Cardiac fibroblast (primary cell): Measurements from ENCODE around the gene CCDC149.

Experiments used
- DNase-seq, 2 donors: peaks; one replicate each; pipeline versions ENCODE4 v3.0.0 to v3.0.0-alpha.2; 2010; ENCODE audit warnings: low read depth in 2 of 2
- H3K4me3 ChIP-seq, 2 donors: replicated peaks in 1 of 2; 1 replicate in 1 of 2; 2 replicates in 1 of 2; pipeline ENCODE4 v1.5.1; 2011; ENCODE audit warnings: low read depth in 2 of 2, low read length in 2 of 2, mild to moderate bottlenecking in 2 of 2, moderate library complexity in 1 of 2
- TF ChIP-seq, protein P1 (sequence below): IDR thresholded peaks from one replicate; pipeline ENCODE4 v1.5.1; 2011; ENCODE audit warnings: low read depth, mild to moderate bottlenecking, low read length, inconsistent platforms

The CCDC149 gene

DNA sequence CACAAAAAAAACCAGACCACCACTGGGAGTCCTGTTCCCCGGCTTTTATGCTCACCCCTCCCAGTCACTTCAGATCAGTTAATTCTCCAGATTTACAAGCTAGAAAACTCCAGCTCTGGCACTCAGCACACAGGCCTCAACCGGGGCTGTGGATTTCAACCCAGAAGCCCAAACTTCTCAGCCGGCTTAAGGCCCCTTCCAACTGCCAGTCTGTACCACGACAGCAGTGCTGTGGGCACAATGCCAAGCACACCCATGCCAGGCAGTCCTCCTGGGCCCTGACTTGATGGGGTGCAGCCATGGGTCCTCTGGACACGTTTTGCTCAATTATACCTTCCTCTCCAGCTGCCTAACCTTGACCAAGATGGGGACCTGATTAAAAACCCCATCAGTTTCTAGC lies 105.2 kb downstream of the CCDC149 start:
- H3K4me3 ChIP-seq = no peak overlapping the region
- TF ChIP-seq, protein P1, sequence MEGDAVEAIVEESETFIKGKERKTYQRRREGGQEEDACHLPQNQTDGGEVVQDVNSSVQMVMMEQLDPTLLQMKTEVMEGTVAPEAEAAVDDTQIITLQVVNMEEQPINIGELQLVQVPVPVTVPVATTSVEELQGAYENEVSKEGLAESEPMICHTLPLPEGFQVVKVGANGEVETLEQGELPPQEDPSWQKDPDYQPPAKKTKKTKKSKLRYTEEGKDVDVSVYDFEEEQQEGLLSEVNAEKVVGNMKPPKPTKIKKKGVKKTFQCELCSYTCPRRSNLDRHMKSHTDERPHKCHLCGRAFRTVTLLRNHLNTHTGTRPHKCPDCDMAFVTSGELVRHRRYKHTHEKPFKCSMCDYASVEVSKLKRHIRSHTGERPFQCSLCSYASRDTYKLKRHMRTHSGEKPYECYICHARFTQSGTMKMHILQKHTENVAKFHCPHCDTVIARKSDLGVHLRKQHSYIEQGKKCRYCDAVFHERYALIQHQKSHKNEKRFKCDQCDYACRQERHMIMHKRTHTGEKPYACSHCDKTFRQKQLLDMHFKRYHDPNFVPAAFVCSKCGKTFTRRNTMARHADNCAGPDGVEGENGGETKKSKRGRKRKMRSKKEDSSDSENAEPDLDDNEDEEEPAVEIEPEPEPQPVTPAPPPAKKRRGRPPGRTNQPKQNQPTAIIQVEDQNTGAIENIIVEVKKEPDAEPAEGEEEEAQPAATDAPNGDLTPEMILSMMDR = no peak
- DNase-seq = no peak

DNA sequence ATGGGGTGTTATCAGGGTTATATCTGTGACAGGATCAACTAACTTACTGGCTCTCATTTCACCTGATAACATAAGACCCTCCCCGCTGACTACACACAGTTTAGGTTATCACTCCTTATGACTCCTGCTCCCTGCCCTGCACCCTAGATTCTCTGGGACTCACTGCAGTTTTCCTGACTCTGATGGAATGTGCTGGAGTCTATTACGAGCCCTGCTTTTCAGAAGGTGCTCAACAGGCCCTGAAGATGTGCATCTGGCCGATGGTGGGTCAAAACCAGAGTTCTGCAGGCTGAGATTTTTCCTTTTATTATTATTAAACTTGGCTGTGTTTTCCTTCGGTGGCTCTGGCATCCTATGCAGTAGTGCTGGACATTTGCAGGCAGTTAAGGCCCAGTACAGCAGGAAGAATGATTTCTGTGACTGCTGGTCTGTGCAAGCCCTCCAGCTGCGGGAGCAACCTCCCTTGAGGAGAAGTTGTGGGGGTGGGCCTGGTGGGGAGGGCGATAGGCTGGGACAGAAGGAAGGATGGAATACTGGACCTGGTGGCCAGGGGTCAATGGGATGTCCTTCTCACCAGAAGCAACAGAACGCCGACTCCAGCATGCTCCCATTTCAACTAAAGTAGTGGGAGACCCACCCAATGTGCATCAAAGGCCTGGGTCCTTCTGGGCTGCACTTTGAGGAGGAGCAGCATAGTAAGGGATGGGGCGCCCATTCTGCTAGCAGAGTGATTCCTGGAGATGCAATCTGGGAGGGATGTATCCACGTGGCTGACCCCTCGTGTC lies 106.4 kb downstream of the CCDC149 start:
- DNase-seq = no peak
- no peak overlapping the region for H3K4me3 ChIP-seq
- TF ChIP-seq, protein P1 = no peak

DNA sequence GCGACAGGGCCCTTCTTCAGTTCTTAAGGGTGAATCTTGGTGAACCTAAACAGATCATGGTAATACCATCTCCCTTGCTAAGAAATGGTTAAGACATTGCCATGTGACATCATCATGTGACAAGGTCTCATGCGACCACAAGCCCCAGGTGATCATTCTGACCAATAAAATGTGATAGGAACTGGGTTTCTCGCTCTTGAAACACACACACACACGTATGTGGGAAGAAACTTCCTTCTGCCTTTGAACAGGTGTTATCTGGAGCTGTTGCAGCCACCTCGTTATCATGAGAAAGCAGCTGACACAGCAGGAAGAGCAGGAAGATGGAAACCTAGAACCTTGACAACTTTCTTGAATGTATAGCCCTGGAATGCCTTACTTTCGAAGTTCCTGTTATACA lies 107.3 kb downstream of the CCDC149 start:
- DNase-seq = no peak
- TF ChIP-seq, protein P1 = no peak
- H3K4me3 ChIP-seq = no peak overlapping the region

DNA sequence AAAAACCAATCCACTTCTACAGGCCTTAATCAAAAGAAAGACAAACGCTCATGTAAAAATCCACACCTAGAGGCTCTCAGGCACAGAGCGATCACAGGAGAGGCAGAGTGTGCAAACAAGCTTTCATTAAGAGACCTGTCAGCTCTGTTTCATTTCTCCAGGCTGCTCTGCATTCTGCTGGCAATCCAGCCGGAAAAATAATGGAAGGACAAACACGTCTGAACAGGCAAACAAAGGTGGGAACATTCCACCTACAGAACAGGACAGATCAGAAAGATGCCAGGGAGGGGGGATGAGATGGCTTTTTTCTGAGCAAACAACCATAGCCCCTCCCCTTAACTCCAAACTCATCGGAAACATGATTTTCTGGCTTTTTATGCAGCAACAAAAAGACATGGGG lies 107.8 kb downstream of the CCDC149 start:
- H3K4me3 ChIP-seq = no peak overlapping the region
- DNase-seq = no peak
- TF ChIP-seq, protein P1 = no peak

DNA sequence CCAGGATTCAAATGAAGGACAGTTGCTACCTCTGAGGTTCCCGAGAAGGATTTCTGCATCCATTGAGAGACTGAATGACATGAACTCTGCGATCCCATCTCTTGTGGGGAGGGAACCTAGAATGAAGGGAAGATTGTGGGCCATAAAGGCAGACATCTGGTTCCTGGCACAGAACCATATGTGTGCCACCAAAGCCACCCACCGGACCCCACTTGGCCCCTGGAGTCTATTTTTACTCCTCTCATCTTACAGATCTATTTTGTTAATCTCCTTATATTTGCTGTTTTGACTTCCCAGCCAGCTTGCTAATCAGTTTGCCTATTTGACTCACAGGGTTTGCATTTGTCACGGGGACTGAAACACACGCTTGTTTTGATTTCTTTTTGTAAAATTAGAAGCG lies 110.2 kb downstream of the CCDC149 start:
- TF ChIP-seq, protein P1 = no peak
- DNase-seq = no peak
- no peak overlapping the region for H3K4me3 ChIP-seq

DNA sequence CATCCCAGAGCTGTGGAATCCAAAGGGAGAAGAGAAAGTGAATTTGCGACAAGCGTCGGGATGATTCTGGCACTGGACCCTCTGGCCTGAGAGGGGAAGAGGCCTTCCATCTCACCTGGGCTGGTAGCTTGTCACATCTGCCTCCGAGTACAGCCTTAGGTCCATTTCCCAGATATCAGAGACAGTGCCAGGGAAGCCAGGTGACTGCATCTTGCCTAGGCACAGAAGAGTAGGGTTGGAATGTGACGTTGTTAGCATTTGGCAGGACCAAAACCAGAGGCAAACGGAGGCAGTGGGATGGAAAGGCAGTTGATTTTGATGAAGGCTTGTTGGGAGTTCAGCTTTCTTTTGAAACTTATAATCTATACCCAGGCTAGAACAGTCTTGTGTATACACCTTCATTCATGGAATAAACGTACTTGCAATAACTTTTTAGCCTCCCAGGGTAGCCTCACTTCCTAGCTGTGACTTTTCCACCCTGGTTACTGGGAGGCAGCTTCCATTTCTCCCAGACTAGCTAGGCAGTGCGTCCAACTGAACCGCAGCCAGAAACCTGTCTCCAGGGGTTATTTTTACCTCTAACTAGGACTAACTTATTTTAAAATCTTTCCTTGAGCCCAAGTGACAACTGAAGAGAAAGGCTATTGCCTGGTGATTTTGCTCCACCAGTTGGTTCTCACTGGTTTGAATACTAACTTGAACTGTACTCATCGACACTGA lies 111.5 kb downstream of the CCDC149 start:
- H3K4me3 ChIP-seq = no peak overlapping the region
- TF ChIP-seq, protein P1 = no peak
- DNase-seq = no peak
